CD4-positive, alpha-beta T cell (primary cell): ENCODE results near the gene PRR13. TPM values are rescaled to one million over a fixed set of nuclear protein-coding genes. Genes with fewer than 3 reads are reported as not detected.

Experiments used
- ATAC-seq: fragments of 200-7000 bp; cut with Tn5 transposase; one replicate; pipeline ENCODE4 v1.10.0; 2022; ENCODE audit warnings: mild to moderate bottlenecking; ENCODE audit not compliant: poor library complexity
- CTCF ChIA-PET: fragments of 350-600 bp; sonication (Branson Sonifier 250); formaldehyde crosslinking; loops from one replicate; lab custom pipeline; 2021; ENCODE audit warnings: antibody characterized with exemption, inconsistent platforms; lab: Charles Lee
- POLR2A ChIA-PET: fragments of 350-600 bp; sonication (Branson Sonifier 250); formaldehyde crosslinking; loops from one replicate; lab custom pipeline; 2021; ENCODE audit warnings: antibody characterized with exemption, inconsistent platforms; lab: Charles Lee
- DNase-seq, 14 experiments: peaks; one replicate each; pipeline ENCODE4 v3.0.0-alpha.2; 2013 to 2020; ENCODE audit warnings: mixed read lengths in 2 of 14
- H3K27ac ChIP-seq, 2 donors: one replicate each; pipeline versions ENCODE4 v1.5.1 to v1.7.0; 2013; ENCODE audit warnings: low read length in 2 of 2, low read depth in 1 of 2, mild to moderate bottlenecking in 1 of 2
- H3K27me3 ChIP-seq, 2 experiments: 1 replicate in 1 of 2; 2 replicates in 1 of 2; pipeline versions ENCODE4 v1.6.1 to v1.7.0; 2013; ENCODE audit warnings: low read length in 2 of 2, control low read depth in 1 of 2, mild to moderate bottlenecking in 1 of 2, moderate library complexity in 1 of 2; ENCODE audit not compliant: insufficient read depth in 2 of 2, control insufficient read depth in 1 of 2
- H3K36me3 ChIP-seq: one replicate; pipeline ENCODE4 v1.6.1; 2013; ENCODE audit warnings: low read length, control low read depth; ENCODE audit not compliant: insufficient read depth
- H3K4me1 ChIP-seq: one replicate; pipeline ENCODE4 v1.6.1; 2013; ENCODE audit warnings: low read length, control low read depth; ENCODE audit not compliant: insufficient read depth
- H3K4me3 ChIP-seq: one replicate; pipeline ENCODE4 v1.5.1; 2013; ENCODE audit warnings: mild to moderate bottlenecking, low read length, moderate library complexity
- H3K9me3 ChIP-seq, 2 experiments: 1 replicate in 1 of 2; 2 replicates in 1 of 2; pipeline versions ENCODE4 v1.6.1 to v1.7.0; 2013; ENCODE audit warnings: low read length in 2 of 2, mild to moderate bottlenecking in 2 of 2, control low read depth in 1 of 2, moderate library complexity in 1 of 2; ENCODE audit not compliant: control insufficient read depth in 1 of 2, insufficient read depth in 1 of 2
- H3K27ac Mint-ChIP-seq: one replicate; pipeline ENCODE4 v1.8.0; 2020; ENCODE audit warnings: mixed read lengths
- H3K27me3 Mint-ChIP-seq: one replicate; pipeline ENCODE4 v1.8.0; 2021; ENCODE audit warnings: mixed read lengths
- H3K36me3 Mint-ChIP-seq: one replicate; pipeline ENCODE4 v1.8.0; 2021; ENCODE audit warnings: low read depth, mixed read lengths
- H3K4me1 Mint-ChIP-seq: one replicate; pipeline ENCODE4 v1.8.0; 2021; ENCODE audit warnings: low read depth, mixed read lengths
- H3K4me3 Mint-ChIP-seq: one replicate; pipeline ENCODE4 v1.8.0; 2020; ENCODE audit warnings: mild to moderate bottlenecking, mixed read lengths
- H3K9me3 Mint-ChIP-seq: one replicate; pipeline ENCODE4 v1.8.0; 2020; ENCODE audit warnings: mixed read lengths
- CTCF ChIP-seq: fragments of 200-600 bp; IDR thresholded peaks from one replicate; pipeline ENCODE4 v1.8.0; 2022; ENCODE audit warnings: antibody characterized with exemption, mild to moderate bottlenecking
- intact Hi-C, 2 experiments: fragments of 100-400 bp; cut with DNase I in 1 of 2; cut with micrococcal nuclease in 1 of 2; formaldehyde crosslinking; loops; one replicate each; pipeline versions ENCODE4 v1.15.1 to v1.9.0; 2023 to 2025; cut with DNase I, micrococcal nuclease
- total RNA-seq, 174 experiments: library from RNA in 2 of 174; stranded (reverse) in 2 of 174; gene quantifications; one replicate each; pipeline ENCODE4 v1.2.3 and lab custom pipeline; 2021 to 2026

The PRR13 gene
- total RNA-seq, 2 experiments from 2014 or later: 133 to 142 TPM

- no peak overlapping the region for H3K4me3 ChIP-seq
- Mint-ChIP-seq H3K27me3 (no peaks in the 10 kb centered on the region), H3K4me3 (no peak overlapping the region), H3K4me1 (peaks cover 65% of the 10 kb centered on the region), H3K9me3 (no peaks in the 10 kb centered on the region), H3K36me3 (peaks cover 100% of the 10 kb centered on the region), H3K27ac (peak overlapping the region; percentile 7)
- ATAC-seq (no peak), DNase-seq (no peak)
- H3K27me3 ChIP-seq: no peaks in the 10 kb centered on the region
- intact Hi-C loops: no loop called here
- no peak for TF ChIP-seq CTCF
- no peak overlapping the region for H3K27ac ChIP-seq
- peaks cover 18% of the 10 kb centered on the region for H3K4me1 ChIP-seq
- ChIA-PET CTCF (interaction anchor here (2.4 kb wide), 1 partner anchor 10 kb away, joined by 9 read pairs; no protein-coding TSS in a partner anchor), POLR2A (interaction anchor here (0.8 to 0.9 kb wide), 2 partner anchors 23 to 93 kb away, joined by 3 read pairs; no protein-coding TSS in a partner anchor)
- no peaks in the 10 kb centered on the region for H3K9me3 ChIP-seq
- peaks cover 99% of the 10 kb centered on the region for H3K36me3 ChIP-seq
These were observed 30.6 kb downstream of the PRR13 start for GRCh38 chr12:53472056-53472582.

- Mint-ChIP-seq H3K9me3 (no peaks in the 10 kb centered on the region), H3K36me3 (peaks cover 99% of the 10 kb centered on the region), H3K27me3 (no peaks in the 10 kb centered on the region), H3K4me3 (no peak overlapping the region), H3K27ac (peak overlapping the region; percentile 72), H3K4me1 (peaks cover 57% of the 10 kb centered on the region)
- ChIA-PET CTCF (interaction anchor here (1.4 to 2.4 kb wide), 4 partner anchors 8 to 35 kb away, joined by 3 to 9 read pairs (median 6); partner anchors contain the start of gene TARBP2), POLR2A (interaction anchor here (0.8 to 4.7 kb wide), 4 partner anchors 11 to 52 kb away, joined by 3 to 31 read pairs (median 3); partner anchors contain the start of genes MAP3K12 and TARBP2)
- Histone ChIP-seq H3K27me3 (no peaks in the 10 kb centered on the region), H3K4me3 (no peak overlapping the region), H3K36me3 (peaks cover 99% of the 10 kb centered on the region), H3K27ac (peak overlapping the region in 1 of 2 donors; percentile 3), H3K9me3 (no peaks in the 10 kb centered on the region), H3K4me1 (peaks cover 18% of the 10 kb centered on the region)
- TF ChIP-seq CTCF: no peak
- no peak for DNase-seq
- intact Hi-C loops: no loop called here
- no peak for ATAC-seq
These were observed 32.5 kb downstream of the PRR13 start for GRCh38 chr12:53474077-53474476.

GRCh38 chr12:53474819-53475218 lies 33.3 kb downstream of the PRR13 start:
- DNase-seq: peak in 1 of 14 experiments; percentile 23
- Histone ChIP-seq H3K4me3 (no peak overlapping the region), H3K27ac (peak overlapping the region in 1 of 2 donors; percentile 0), H3K9me3 (no peaks in the 10 kb centered on the region), H3K27me3 (no peaks in the 10 kb centered on the region), H3K36me3 (peaks cover 99% of the 10 kb centered on the region), H3K4me1 (peaks cover 15% of the 10 kb centered on the region)
- no peak for TF ChIP-seq CTCF
- intact Hi-C loops: no loop called here
- Mint-ChIP-seq H3K36me3 (peaks cover 99% of the 10 kb centered on the region), H3K27ac (peak overlapping the region; percentile 72), H3K27me3 (no peaks in the 10 kb centered on the region), H3K4me1 (peaks cover 60% of the 10 kb centered on the region), H3K4me3 (peak overlapping the region; percentile 4), H3K9me3 (no peaks in the 10 kb centered on the region)
- ATAC-seq: peak; percentile 40
- ChIA-PET POLR2A (interaction anchor here (0.6 to 4.7 kb wide), 6 partner anchors 14 to 241 kb away, joined by 3 to 31 read pairs (median 3); partner anchors contain the start of genes MAP3K12, SP1 and TARBP2), CTCF (interaction anchor here (0.7 to 2.2 kb wide), 5 partner anchors 12 to 191 kb away, joined by 3 to 7 read pairs (median 4); no protein-coding TSS in a partner anchor)
